GM18511 (cell line): ENCODE measurements around the gene HSPA9.

Experiments
- ATAC-seq: cut with Tn5 transposase; IDR thresholded peaks from one replicate; pipeline ENCODE4 v1.9.1; 2021; ENCODE audit warnings: mild to moderate bottlenecking, moderate library complexity; ENCODE audit not compliant: unreplicated experiment

Gene HSPA9

GRCh38 chr5:138564242-138564641, 11.0 kb downstream of the HSPA9 start:
- ATAC-seq = no peak

GRCh38 chr5:138563340-138564118, 11.7 kb downstream of the HSPA9 start:
- ATAC-seq = no peak

GRCh38 chr5:138560971-138561370, 14.2 kb downstream of the HSPA9 start:
- ATAC-seq = no peak

GRCh38 chr5:138559937-138560336, 15.3 kb downstream of the HSPA9 start:
- no peak for ATAC-seq

- ATAC-seq = no peak
Measured at GRCh38 chr5:138557677-138558076, 17.5 kb downstream of the HSPA9 start.

- no peak for ATAC-seq
Measured at GRCh38 chr5:138554143-138554542, 21.1 kb downstream of the HSPA9 start.

GRCh38 chr5:138553437-138554095, 21.6 kb downstream of the HSPA9 start:
- ATAC-seq = no peak

- ATAC-seq = no peak
Measured at GRCh38 chr5:138552657-138553056, 22.5 kb downstream of the HSPA9 start.

GRCh38 chr5:138549414-138549813, 25.8 kb downstream of the HSPA9 start:
- no peak for ATAC-seq

- no peak for ATAC-seq
Measured at GRCh38 chr5:138545919-138546562, 29.2 kb downstream of the HSPA9 start.

GRCh38 chr5:138544181-138545134, 30.7 kb downstream of the HSPA9 start:
- ATAC-seq = no peak

GRCh38 chr5:138543730-138544104, 31.5 kb downstream of the HSPA9 start:
- peak; percentile 54 for ATAC-seq

- peak; percentile 90 for ATAC-seq
Measured at GRCh38 chr5:138542956-138543729, 32.1 kb downstream of the HSPA9 start, which contains the start of gene ETF1. ETF1 (minus strand) TSS chr5:138543236; CDS start chr5:138542918, 318 bp downstream.

GRCh38 chr5:138542180-138542955, 32.8 kb downstream of the HSPA9 start:
- ATAC-seq = no peak

- ATAC-seq = no peak
Measured at GRCh38 chr5:138541511-138542179, 33.6 kb downstream of the HSPA9 start.

- no peak for ATAC-seq
Measured at GRCh38 chr5:138539791-138540190, 35.4 kb downstream of the HSPA9 start.

- ATAC-seq = no peak
Measured at GRCh38 chr5:138538943-138539627, 36.1 kb downstream of the HSPA9 start.

- ATAC-seq = no peak
Measured at GRCh38 chr5:138536665-138537315, 38.4 kb downstream of the HSPA9 start.
